Heart right ventricle (tissue), 16 donors: ENCODE results near the gene FGF14. TPM values are rescaled to one million over a fixed set of nuclear protein-coding genes. Genes with fewer than 3 reads are reported as not detected.
A peak's percentile ranks its signal among the peaks of the same experiment; 100 is the strongest.

Source experiments
- ATAC-seq, 8 donors: fragments of 200-7000 bp; cut with Tn5 transposase; one replicate each; pipeline ENCODE4 v1.9.1; 2020; ENCODE audit warnings: mild to moderate bottlenecking in 8 of 8, moderate library complexity in 8 of 8, moderate number of reproducible peaks in 1 of 8
- DNase-seq, 2 donors: peaks; one replicate each; pipeline ENCODE4 v3.0.0-alpha.2; 2020
- H3K27ac ChIP-seq, 10 donors: fragments of 200-600 bp; sonication (generic) in 2 of 10; one replicate each; pipeline versions ENCODE4 v1.5.0 to v1.8.0; 2020 to 2022; ENCODE audit warnings: mild to moderate bottlenecking in 3 of 10
- H3K27me3 ChIP-seq, 7 donors: fragments of 200-600 bp; one replicate each; pipeline ENCODE4 v1.8.0; 2021 to 2022; ENCODE audit warnings: mild to moderate bottlenecking in 2 of 7
- H3K36me3 ChIP-seq, 9 donors: fragments of 200-600 bp; sonication (generic) in 1 of 9; one replicate each; pipeline versions ENCODE4 v1.5.0 to v1.8.0; 2020 to 2022; ENCODE audit warnings: mild to moderate bottlenecking in 2 of 9
- H3K4me1 ChIP-seq, 9 donors: fragments of 200-600 bp; sonication (generic) in 1 of 9; one replicate each; pipeline versions ENCODE4 v1.5.0 to v1.8.0; 2020 to 2022; ENCODE audit warnings: mild to moderate bottlenecking in 4 of 9
- H3K4me3 ChIP-seq, 10 donors: fragments of 200-600 bp; sonication (generic) in 2 of 10; one replicate each; pipeline versions ENCODE4 v1.5.0 to v1.8.0; 2020 to 2022; ENCODE audit warnings: mild to moderate bottlenecking in 7 of 10, moderate library complexity in 2 of 10
- H3K9me3 ChIP-seq, 11 donors: fragments of 200-600 bp in 10 of 11; sonication (generic) in 2 of 11; one replicate each; pipeline versions ENCODE4 v1.5.0 to v1.8.0; 2013 to 2022; ENCODE audit warnings: mild to moderate bottlenecking in 2 of 11, control low read depth in 1 of 11, moderate library complexity in 1 of 11
- WGBS, 2 donors: extraction: QIAGEN DNeasy Blood & Tissue Kit; methylation state at CpG; one replicate each; pipeline ENCODE4 v1.1.7; 2013; ENCODE audit warnings: inconsistent platforms in 1 of 2; 5-methylcytosine and 5-hydroxymethylcytosine counted together
- intact Hi-C, 10 donors: fragments of 100-400 bp; cut with DNase I; formaldehyde crosslinking; loops; one replicate each; pipeline versions ENCODE4 v1.11.1 to v1.14.2; 2022
- polyA plus RNA-seq, 2 donors: library from polyadenylated mRNA; stranded (reverse); fragments of 200-250 nt; gene quantifications; one replicate each; pipeline ENCODE4 v1.2.3, GENCODE V29; 2013
- total RNA-seq, 10 donors: library from RNA; stranded (reverse); fragmentation: NEBNext Ultra II Directional in 3 of 10; extraction: Animal tissue kit (Norgen Biotek cat#: 25700) in 3 of 10; gene quantifications; one replicate each; pipeline versions ENCODE4 v1.2.1 to v1.2.4, GENCODE V29; 2021 to 2023
- TF ChIP-seq, protein P1 (sequence below), 9 donors: fragments of 200-600 bp; sonication (generic) in 2 of 9; IDR thresholded peaks; one replicate each; pipeline versions ENCODE4 v1.5.0 to v1.8.0; 2021 to 2022; ENCODE audit warnings: antibody characterized with exemption in 9 of 9, mild to moderate bottlenecking in 5 of 9, moderate library complexity in 1 of 9
- donor health status: Arrhythmogenic right ventricular cardiomyopathy.
- donor health status: ischemic (EF 13 %, LVEDD 7.1; RV severe dilation, severe dysfunction).
- donor health status: healthy with polysubstance abuse.
- donor health status: DM: no; HTN: yes; CAD: no.
- donor health status: DM: no; HTN: no; CAD: no.
- donor health status: ischemic (EF 25% LVEDD 6.9; RV normal size, moderate dysfunction).
- donor health status: ischemic (EF 25% LVEDD 5.7; RV mildly dilated, moderate dysfunction).
- donor health status: healthy.
- donor health status: DM: yes; HTN: yes; CAD: no.
- donor health status: Ischemic cardiomyopathy.
- donor health status: ischemic (EF 35%, LVEDD 5.7; RV mildly dilated, moderate dysfunction).
- donor health status: nonischemic (EF 11% LVEDD 7.7; RV severe dilation, severe dysfunction).
- donor health status: DM: yes; HTN: yes; CAD: no.
- donor health status: PGD.
- donor health status: ischemic (EF 29% LVEDD 5.4; RV normal size, mild dysfunction).
- donor health status: nonischemic (EF 23%, LVEDD 6.1; RV moderate dilation, normal function).

Gene FGF14
- total and polyA plus RNA-seq, 12 donors = 0.20 to 7.8 (median 5.3) TPM

DNA sequence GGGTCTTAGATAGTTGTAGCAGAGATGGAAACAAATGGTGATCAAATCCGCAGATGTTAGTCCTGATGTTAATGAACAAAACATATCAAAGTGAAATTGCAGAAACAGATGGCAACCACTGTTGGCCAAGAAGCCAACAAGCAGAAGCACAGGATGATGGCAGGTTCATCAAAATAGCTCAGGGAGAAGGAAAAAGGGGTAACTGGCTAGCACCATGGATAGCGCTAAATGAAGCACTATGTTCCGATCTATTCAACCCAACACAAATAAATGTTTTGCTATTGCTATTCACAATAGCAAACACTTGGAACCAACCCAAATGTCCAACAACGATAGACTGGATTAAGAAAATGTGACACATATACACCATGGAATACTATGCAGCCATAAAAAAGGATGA is 413.7 kb downstream of the FGF14 start:
- Histone ChIP-seq H3K27ac (no peak overlapping the region), H3K4me1 (peaks cover 0 to 7% (median 0%) of the 10 kb centered on the region in 9 donors), H3K9me3 (peaks cover 0 to 6% (median 0%) of the 10 kb centered on the region in 11 donors), H3K4me3 (no peak overlapping the region), H3K36me3 (no peaks in the 10 kb centered on the region), H3K27me3 (no peaks in the 10 kb centered on the region)
- no peak for ATAC-seq
- intact Hi-C loops = no loop called here
- TF ChIP-seq, protein P1, sequence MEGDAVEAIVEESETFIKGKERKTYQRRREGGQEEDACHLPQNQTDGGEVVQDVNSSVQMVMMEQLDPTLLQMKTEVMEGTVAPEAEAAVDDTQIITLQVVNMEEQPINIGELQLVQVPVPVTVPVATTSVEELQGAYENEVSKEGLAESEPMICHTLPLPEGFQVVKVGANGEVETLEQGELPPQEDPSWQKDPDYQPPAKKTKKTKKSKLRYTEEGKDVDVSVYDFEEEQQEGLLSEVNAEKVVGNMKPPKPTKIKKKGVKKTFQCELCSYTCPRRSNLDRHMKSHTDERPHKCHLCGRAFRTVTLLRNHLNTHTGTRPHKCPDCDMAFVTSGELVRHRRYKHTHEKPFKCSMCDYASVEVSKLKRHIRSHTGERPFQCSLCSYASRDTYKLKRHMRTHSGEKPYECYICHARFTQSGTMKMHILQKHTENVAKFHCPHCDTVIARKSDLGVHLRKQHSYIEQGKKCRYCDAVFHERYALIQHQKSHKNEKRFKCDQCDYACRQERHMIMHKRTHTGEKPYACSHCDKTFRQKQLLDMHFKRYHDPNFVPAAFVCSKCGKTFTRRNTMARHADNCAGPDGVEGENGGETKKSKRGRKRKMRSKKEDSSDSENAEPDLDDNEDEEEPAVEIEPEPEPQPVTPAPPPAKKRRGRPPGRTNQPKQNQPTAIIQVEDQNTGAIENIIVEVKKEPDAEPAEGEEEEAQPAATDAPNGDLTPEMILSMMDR (IDR thresholded peaks at IDR 0.05) = no peak
- 71 to 78% methylated on average over 4 of the region's 4 CpGs for WGBS, 2 donors
- no peak for DNase-seq

DNA sequence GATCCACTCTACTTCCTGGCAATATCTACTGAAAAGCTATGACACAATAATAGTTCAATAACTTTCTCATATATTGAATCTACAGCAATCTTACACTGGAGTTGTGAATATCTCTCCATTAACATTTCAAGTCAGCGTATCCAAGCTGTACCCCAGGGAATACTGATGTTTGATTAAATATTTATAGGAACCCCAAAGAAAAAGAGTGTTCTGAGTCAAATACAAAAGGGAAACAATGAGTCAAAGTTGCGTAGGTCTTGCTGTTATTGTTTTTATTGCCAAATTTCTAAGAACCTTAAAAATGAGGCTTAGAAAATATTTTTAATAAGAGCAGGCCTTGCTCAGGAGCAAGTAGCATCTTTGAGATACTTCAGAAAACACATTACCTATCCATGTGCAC is 415.5 kb downstream of the FGF14 start:
- peaks cover 0 to 22% (median 0%) of the 10 kb centered on the region in 9 donors for H3K4me1 ChIP-seq
- TF ChIP-seq, protein P1 (IDR thresholded peaks at IDR 0.05) = no peak
- WGBS, 2 donors = 68 to 78% methylated on average over 2 of the region's 2 CpGs

DNA sequence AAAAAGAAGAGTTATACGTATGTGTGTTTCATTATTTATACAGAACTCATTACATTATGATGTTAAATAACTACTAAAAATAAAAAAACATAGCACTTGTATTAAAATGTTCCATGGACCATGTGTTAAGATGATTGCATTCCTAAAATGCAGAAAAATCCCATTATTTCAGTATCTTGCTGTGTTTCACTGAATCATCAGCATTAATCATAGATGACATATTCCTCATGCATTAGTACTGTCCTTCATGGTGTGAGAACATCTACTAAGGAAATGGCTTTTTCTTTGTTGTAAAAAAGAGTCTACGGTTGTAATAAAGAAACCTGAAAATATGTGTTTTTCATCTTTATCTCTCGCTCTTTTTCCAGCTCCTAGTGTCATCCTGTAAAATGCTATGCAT is 416.5 kb downstream of the FGF14 start:
- H3K27ac ChIP-seq = no peak overlapping the region
- WGBS, 2 donors = 65 to 71% methylated on average over 3 of the region's 3 CpGs
- H3K27me3 ChIP-seq = no peaks in the 10 kb centered on the region
- ATAC-seq = no peak
- H3K36me3 ChIP-seq = no peaks in the 10 kb centered on the region
- no peak for DNase-seq
- no peak overlapping the region for H3K4me3 ChIP-seq
- intact Hi-C loops = no loop called here
- peaks cover 0 to 3% (median 0%) of the 10 kb centered on the region in 11 donors for H3K9me3 ChIP-seq
- peaks cover 0 to 22% (median 0%) of the 10 kb centered on the region in 9 donors for H3K4me1 ChIP-seq
- TF ChIP-seq, protein P1 (IDR thresholded peaks at IDR 0.05) = no peak

More for the DNA sequence above, 415.5 kb downstream of the FGF14 start:
- no peak overlapping the region for H3K4me3 ChIP-seq
- H3K9me3 ChIP-seq = peaks cover 0 to 3% (median 0%) of the 10 kb centered on the region in 11 donors
- DNase-seq (no peak), ATAC-seq (no peak)
- intact Hi-C loops = no loop called here
- no peaks in the 10 kb centered on the region for H3K27me3 ChIP-seq
- H3K27ac ChIP-seq = no peak overlapping the region
- no peaks in the 10 kb centered on the region for H3K36me3 ChIP-seq

DNA sequence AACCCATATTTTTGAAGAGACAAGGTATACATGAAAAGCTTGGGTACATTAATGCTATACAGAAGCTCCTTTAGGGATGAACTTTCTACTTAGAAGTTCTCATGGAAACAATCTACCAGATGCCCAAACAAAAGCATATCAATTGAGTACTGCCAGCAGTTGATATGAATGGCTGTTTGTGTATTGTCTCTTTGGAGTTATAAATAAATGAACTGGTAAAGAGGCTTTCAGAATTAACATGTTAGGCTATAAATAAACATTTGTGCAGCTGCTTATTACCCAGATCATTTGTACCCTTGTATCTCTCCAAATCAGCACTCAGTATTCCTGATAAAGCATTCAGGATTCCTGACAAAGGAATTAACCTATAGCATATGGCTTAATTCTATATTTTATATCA is 418.9 kb downstream of the FGF14 start:
- Histone ChIP-seq H3K36me3 (no peaks in the 10 kb centered on the region), H3K4me3 (no peak overlapping the region), H3K27ac (peak overlapping the region in 6 of 10 donors; percentile 33 to 64 (median 52)), H3K4me1 (peaks cover 0 to 41% (median 9%) of the 10 kb centered on the region in 9 donors), H3K9me3 (no peaks in the 10 kb centered on the region), H3K27me3 (no peaks in the 10 kb centered on the region)
- TF ChIP-seq, protein P1 (IDR thresholded peaks at IDR 0.05) = no peak
- ATAC-seq = peak in 6 of 8 donors; percentile 38 to 87 (median 76)
- intact Hi-C loops = loop anchor here in 1 of 10 donors (2.0 kb wide), 1 partner anchor 28 kb away; no protein-coding TSS in a partner anchor
- no peak for DNase-seq
